GM18507 (cell line): ENCODE results near the gene CXXC5.
"Not testable (repeated sequence)": the region's sequence is repeated elsewhere in the genome, so short reads cannot be mapped to it uniquely, and the experiment has no call there.

Experiments used
- DNase-seq: peaks from one replicate; pipeline ENCODE4 v3.0.0; 2011; ENCODE audit warnings: low read depth; ENCODE audit not compliant: insufficient read length; ENCODE audit errors: extremely low spot score
- FAIRE-seq: peaks from 2 replicates; lab custom pipeline; 2011; peaks lifted over from hg19 to GRCh38; lab: Jason Lieb, UNC

CXXC5 gene

GRCh38 chr5:139648205-139649081, at the start of gene CXXC5:
Gene CXXC5, plus strand, starts transcription at chr5:139648349. Its CDS starts 32,175 bp downstream, at chr5:139680524.
- FAIRE-seq (peak; percentile 33), DNase-seq (no peak)

GRCh38 chr5:139598601-139598965, 49.6 kb upstream of the CXXC5 start:
- FAIRE-seq, DNase-seq: not testable (repeated sequence)

- DNase-seq (no peak), FAIRE-seq (no peak)
These were observed 47.7 kb upstream of the CXXC5 start for GRCh38 chr5:139600336-139600949.

GRCh38 chr5:139601429-139601828, 46.7 kb upstream of the CXXC5 start:
- peak; percentile 48 for FAIRE-seq
- DNase-seq = no peak

GRCh38 chr5:139601948-139602347, 46.2 kb upstream of the CXXC5 start:
- not testable (repeated sequence) for DNase-seq, FAIRE-seq

- no peak for DNase-seq
- no peak for FAIRE-seq
These were observed 42.3 kb upstream of the CXXC5 start for GRCh38 chr5:139605887-139606286.

GRCh38 chr5:139611703-139612584, 36.2 kb upstream of the CXXC5 start:
- no peak for DNase-seq
- no peak for FAIRE-seq

- no peak for FAIRE-seq
- no peak for DNase-seq
These were observed 28.3 kb upstream of the CXXC5 start for GRCh38 chr5:139619861-139620260.

GRCh38 chr5:139625398-139625797, 22.8 kb upstream of the CXXC5 start:
- DNase-seq, FAIRE-seq: not testable (repeated sequence)

- DNase-seq (no peak), FAIRE-seq (no peak)
These were observed 17.3 kb upstream of the CXXC5 start for GRCh38 chr5:139630855-139631254.

GRCh38 chr5:139631520-139632165, 16.5 kb upstream of the CXXC5 start:
- DNase-seq = no peak
- FAIRE-seq = no peak

GRCh38 chr5:139633295-139634027, 14.7 kb upstream of the CXXC5 start:
- peak; percentile 91 for FAIRE-seq
- peak; percentile 48 for DNase-seq

- DNase-seq (no peak), FAIRE-seq (no peak)
These were observed 14.2 kb upstream of the CXXC5 start for GRCh38 chr5:139634028-139634325.

- DNase-seq = no peak
- no peak for FAIRE-seq
These were observed 13.6 kb upstream of the CXXC5 start for GRCh38 chr5:139634541-139634940.

- FAIRE-seq (no peak), DNase-seq (no peak)
These were observed 13.0 kb upstream of the CXXC5 start for GRCh38 chr5:139635191-139635590.

GRCh38 chr5:139635606-139636206, 12.4 kb upstream of the CXXC5 start:
- no peak for DNase-seq
- peak; percentile 47 for FAIRE-seq

- peak; percentile 95 for FAIRE-seq
- peak; percentile 79 for DNase-seq
These were observed 11.8 kb upstream of the CXXC5 start for GRCh38 chr5:139636207-139636792.

GRCh38 chr5:139636975-139637408, 11.2 kb upstream of the CXXC5 start:
- DNase-seq = peak; percentile 35
- peak; percentile 66 for FAIRE-seq
